IMR-90 (cell line): ENCODE measurements around the gene TMPRSS5. TPM values are rescaled to one million over a fixed set of nuclear protein-coding genes. Genes with fewer than 3 reads are reported as not detected.

ENCODE experiments used
- ATAC-seq: fragments of 200-7000 bp; cut with Tn5 transposase; 2 replicates; pipeline ENCODE4 v1.9.1; 2020; ENCODE audit warnings: low read depth, mild to moderate bottlenecking, moderate library complexity
- BruUV-seq: library from RNA; stranded (reverse); fragments of 400-500 nt; replicated peaks from 2 replicates; lab custom pipeline; 2021; lab: Mats Ljungman, UMichigan
- CTCF ChIA-PET: fragments of 300-600 bp; formaldehyde crosslinking; extraction: SDS; loops from one replicate; lab custom pipeline; 2021; ENCODE audit warnings: antibody characterized with exemption; lab: Yijun Ruan, JAX
- POLR2A ChIA-PET: fragments of 300-600 bp; sonication (Branson Sonifier 250); formaldehyde crosslinking; loops from one replicate; lab custom pipeline; 2022; ENCODE audit warnings: antibody characterized with exemption; ENCODE audit not compliant: unreplicated experiment; lab: Charles Lee
- DNase-seq: peaks from one replicate; pipeline ENCODE4 v3.0.0; 2013
- H2AFZ ChIP-seq: replicated peaks from 2 replicates; pipeline ENCODE3; 2013; ENCODE audit warnings: low read length, mild to moderate bottlenecking; ENCODE audit not compliant: poor library complexity
- H2AK5ac ChIP-seq: 2 replicates; pipeline ENCODE4 v1.6.1; 2013; ENCODE audit warnings: low read depth, low read length, inconsistent platforms
- H2AK9ac ChIP-seq: replicated peaks from 2 replicates; pipeline ENCODE3; 2013; ENCODE audit warnings: mild to moderate bottlenecking, low read depth, low read length, moderate library complexity; ENCODE audit not compliant: poor library complexity
- H2BK120ac ChIP-seq: 2 replicates; pipeline ENCODE4 v1.6.1; 2013; ENCODE audit warnings: low read depth, low read length, inconsistent platforms
- H2BK15ac ChIP-seq: 3 replicates; pipeline ENCODE4 v1.6.1; 2013; ENCODE audit warnings: low read depth, low read length, inconsistent platforms
- H2BK20ac ChIP-seq: 2 replicates; pipeline ENCODE4 v1.6.1; 2013; ENCODE audit warnings: low read depth, mild to moderate bottlenecking, inconsistent platforms, low read length, moderate library complexity
- H2BK5ac ChIP-seq: 2 replicates; pipeline ENCODE4 v1.6.1; 2013; ENCODE audit warnings: mild to moderate bottlenecking, low read depth, low read length, inconsistent platforms; ENCODE audit not compliant: poor library complexity, severe bottlenecking
- H3K14ac ChIP-seq: replicated peaks from 2 replicates; pipeline ENCODE4 v1.6.1; 2013; ENCODE audit warnings: low read depth, low read length, inconsistent platforms
- H3K18ac ChIP-seq: 2 replicates; pipeline ENCODE4 v1.6.1; 2013; ENCODE audit warnings: low read depth, low read length, control low read depth
- H3K23ac ChIP-seq: 2 replicates; pipeline ENCODE4 v1.6.1; 2013; ENCODE audit warnings: low read depth, low read length, inconsistent platforms
- H3K27ac ChIP-seq: 2 replicates; pipeline ENCODE4 v1.5.1; 2013; ENCODE audit warnings: mild to moderate bottlenecking, control low read depth, low read length; ENCODE audit not compliant: insufficient read depth
- H3K27me3 ChIP-seq: 2 replicates; pipeline ENCODE4 v1.6.1; 2013; ENCODE audit warnings: low read length; ENCODE audit not compliant: control insufficient read depth, insufficient read depth
- H3K36me3 ChIP-seq: 2 replicates; pipeline ENCODE4 v1.6.1; 2013; ENCODE audit warnings: low read length, mixed read lengths; ENCODE audit not compliant: control insufficient read depth, insufficient read depth
- H3K4ac ChIP-seq: 2 replicates; pipeline ENCODE4 v1.6.1; 2013; ENCODE audit warnings: low read depth, low read length, inconsistent platforms
- H3K4me1 ChIP-seq: 2 replicates; pipeline ENCODE4 v1.6.1; 2013; ENCODE audit warnings: low read length, mixed read lengths; ENCODE audit not compliant: control insufficient read depth, insufficient read depth
- H3K4me2 ChIP-seq: 2 replicates; pipeline ENCODE4 v1.6.1; 2013; ENCODE audit warnings: low read depth, mild to moderate bottlenecking, control low read depth, low read length, moderate library complexity
- H3K4me3 ChIP-seq: 2 replicates; pipeline ENCODE4 v1.5.1; 2013; ENCODE audit warnings: low read depth, mild to moderate bottlenecking, control low read depth, low read length, moderate library complexity; ENCODE audit not compliant: insufficient read depth
- H3K56ac ChIP-seq: 2 replicates; pipeline ENCODE4 v1.6.1; 2013; ENCODE audit warnings: low read length, inconsistent platforms; ENCODE audit not compliant: insufficient read depth; ENCODE audit errors: extremely low read depth
- H3K79me1 ChIP-seq, 2 experiments: 2 replicates each; pipeline ENCODE4 v1.6.1; 2013; ENCODE audit warnings: low read length in 2 of 2, inconsistent platforms in 1 of 2, low read depth in 1 of 2
- H3K9ac ChIP-seq: 2 replicates; pipeline ENCODE4 v1.6.1; 2013; ENCODE audit warnings: low read depth, low read length, control low read depth
- H3K9me1 ChIP-seq: 2 replicates; pipeline ENCODE4 v1.6.1; 2013; ENCODE audit warnings: low read length, inconsistent platforms; ENCODE audit not compliant: insufficient read depth
- H3K9me3 ChIP-seq: 2 replicates; pipeline ENCODE4 v1.6.1; 2013; ENCODE audit warnings: low read length; ENCODE audit not compliant: control insufficient read depth, insufficient read depth
- H4K20me1 ChIP-seq: 2 replicates; pipeline ENCODE4 v1.6.1; 2013; ENCODE audit warnings: low read length, inconsistent platforms; ENCODE audit not compliant: insufficient read depth
- H4K5ac ChIP-seq: 2 replicates; pipeline ENCODE4 v1.6.1; 2013; ENCODE audit warnings: mild to moderate bottlenecking, low read depth, low read length, control low read depth
- H4K8ac ChIP-seq, 2 experiments: 2 replicates each; pipeline ENCODE4 v1.6.1; 2013; ENCODE audit warnings: low read depth in 2 of 2, low read length in 2 of 2, control low read depth in 1 of 2, inconsistent platforms in 1 of 2
- H4K91ac ChIP-seq: 2 replicates; pipeline ENCODE4 v1.6.1; 2013; ENCODE audit warnings: low read depth, low read length, inconsistent platforms; ENCODE audit not compliant: insufficient read depth
- CEBPB ChIP-seq: IDR thresholded peaks from 2 replicates; pipeline ENCODE4 v1.6.1; 2012; ENCODE audit warnings: low read depth, low read length, improper control_type of control experiment
- CHD1 ChIP-seq: IDR thresholded peaks from 2 replicates; pipeline ENCODE4 v1.6.1; 2012; ENCODE audit warnings: low read depth, low read length, improper control_type of control experiment
- CTCF ChIP-seq: conservative IDR thresholded peaks from 2 replicates; pipeline ENCODE4 v1.5.1; 2012; ENCODE audit warnings: mild to moderate bottlenecking, low read depth, low read length, improper control_type of control experiment
- ELK1 ChIP-seq: fragments of 150-350 bp; IDR thresholded peaks from 2 replicates; pipeline ENCODE4 v1.6.1; 2016; ENCODE audit warnings: low read depth, mild to moderate bottlenecking, low read length, moderate library complexity, borderline replicate concordance
- FOS ChIP-seq: fragments of 150-350 bp; IDR thresholded peaks from 2 replicates; pipeline ENCODE4 v1.6.1; 2016; ENCODE audit warnings: low read depth, low read length
- MAFK ChIP-seq: IDR thresholded peaks from 2 replicates; pipeline ENCODE4 v1.6.1; 2012; ENCODE audit warnings: low read depth, low read length, improper control_type of control experiment
- MAZ ChIP-seq: IDR thresholded peaks from 2 replicates; pipeline ENCODE4 v1.6.1; 2012; ENCODE audit warnings: low read depth, mild to moderate bottlenecking, low read length, improper control_type of control experiment, moderate library complexity, borderline replicate concordance
- MXI1 ChIP-seq: IDR thresholded peaks from 2 replicates; pipeline ENCODE4 v1.6.1; 2012; ENCODE audit warnings: low read depth, mild to moderate bottlenecking, low read length, moderate library complexity, borderline replicate concordance
- NFE2L2 ChIP-seq: fragments of 150-350 bp; IDR thresholded peaks from 2 replicates; pipeline ENCODE4 v1.6.1; 2016; ENCODE audit warnings: low read depth, mild to moderate bottlenecking, low read length
- POLR2A ChIP-seq: IDR thresholded peaks from 2 replicates; pipeline ENCODE4 v1.6.1; 2012; ENCODE audit warnings: mild to moderate bottlenecking, low read depth, low read length
- RAD21 ChIP-seq: IDR thresholded peaks from 2 replicates; pipeline ENCODE4 v1.6.1; 2012; ENCODE audit warnings: low read length, improper control_type of control experiment
- RCOR1 ChIP-seq: IDR thresholded peaks from 2 replicates; pipeline ENCODE4 v1.6.1; 2012; ENCODE audit warnings: mild to moderate bottlenecking, low read length, improper control_type of control experiment; ENCODE audit not compliant: insufficient replicate concordance
- RFX5 ChIP-seq: IDR thresholded peaks from 2 replicates; pipeline ENCODE4 v1.8.0; 2012; ENCODE audit warnings: low read depth, mild to moderate bottlenecking, low read length, moderate library complexity
- USF2 ChIP-seq: fragments of 150-350 bp; IDR thresholded peaks from 2 replicates; pipeline ENCODE4 v1.6.1; 2017; ENCODE audit warnings: mild to moderate bottlenecking, antibody characterized with exemption, low read length, low read depth
- WGBS, 2 experiments: methylation state at CpG; one replicate each; pipeline versions ENCODE4 v1.1.5 to v1.1.7; 2013; ENCODE audit warnings: missing lambda C conversion rate in 2 of 2; ENCODE audit not compliant: insufficient read length in 1 of 2; ENCODE audit errors: extremely low coverage in 2 of 2; 5-methylcytosine and 5-hydroxymethylcytosine counted together
- dilution Hi-C: fragments of 300-500 bp; cut with HindIII; formaldehyde crosslinking; loops from one replicate; pipeline ENCODE4 v1.14.3; 2018; ENCODE audit warnings: low sequenced_read_pairs; ENCODE audit not compliant: unreplicated experiment
- in situ Hi-C: fragments of 300-500 bp; cut with MboI; formaldehyde crosslinking; loops from 3 replicates; pipeline ENCODE4 v1.14.3; 2019; ENCODE audit warnings: low sequenced_read_pairs, inconsistent platforms, mixed read lengths
- intact Hi-C: fragments of 100-400 bp; cut with micrococcal nuclease; formaldehyde crosslinking; loops from 2 replicates; pipeline ENCODE4 v1.10.0; 2022
- polyA plus RNA-seq, 3 experiments: library from polyadenylated mRNA; depleted of rRNA; stranded (reverse); fragments of >200 nt; gene quantifications; 2 replicates each; pipeline ENCODE4 v1.2.3, GENCODE V29; 2012; ENCODE audit warnings: low replicate concordance in 1 of 3
- total RNA-seq: library from RNA; depleted of rRNA; stranded (reverse); fragments of >200 nt; gene quantifications from 2 replicates; pipeline ENCODE4 v1.2.3, GENCODE V29; 2012

Gene TMPRSS5
- total and polyA plus RNA-seq, 2 of the 4 experiments (the other 2 are of a cell fraction) = under 0.01 to 0.24 TPM

- Histone ChIP-seq H2AK5ac (no peak overlapping the region), H3K4me2 (no peak overlapping the region), H2AFZ (no peak overlapping the region), H3K4ac (no peak overlapping the region), H2BK120ac (no peak overlapping the region), H3K27ac (no peak overlapping the region), H3K4me1 (no peaks in the 10 kb centered on the region), H3K56ac (no peak overlapping the region), H3K9me3 (no peaks in the 10 kb centered on the region), H3K9ac (no peak overlapping the region), H4K8ac (no peak overlapping the region), H3K18ac (no peak overlapping the region), H2BK5ac (no peak overlapping the region), H3K23ac (no peak overlapping the region), H3K4me3 (no peak overlapping the region), H4K20me1 (no peaks in the 10 kb centered on the region), H2BK15ac (no peak overlapping the region), H3K9me1 (no peaks in the 10 kb centered on the region), H2AK9ac (no peak overlapping the region), H3K14ac (no peak overlapping the region), H4K91ac (no peak overlapping the region), H3K79me1 (no peaks in the 10 kb centered on the region), H4K5ac (no peak overlapping the region), H2BK20ac (no peak overlapping the region), H3K27me3 (no peaks in the 10 kb centered on the region; the same call in 1 of the 2 replicates), H3K36me3 (no peaks in the 10 kb centered on the region)
- CTCF ChIA-PET = no interaction called here
- intact Hi-C loops (no loop called here), in situ Hi-C loops (no loop called here), dilution Hi-C loops (no loop called here)
- ATAC-seq (no peak), DNase-seq (no peak)
- TF ChIP-seq FOS = no peak
- no peak for TF ChIP-seq CHD1
- TF ChIP-seq RAD21 = no peak
- TF ChIP-seq ELK1 = no peak
- no peak for TF ChIP-seq MXI1
- no peak for TF ChIP-seq RFX5
- no peak for TF ChIP-seq USF2
- no peak for TF ChIP-seq CEBPB
- no peak for TF ChIP-seq MAFK
- TF ChIP-seq CTCF = no peak
- TF ChIP-seq RCOR1 = no peak
- TF ChIP-seq MAZ = no peak
- TF ChIP-seq POLR2A = no peak
- no peak for TF ChIP-seq NFE2L2
- BruUV-seq = no TSS peak
- POLR2A ChIA-PET = no interaction called here
- WGBS, 2 experiments = no CpG with 5 or more reads among the region's 2 CpGs
Observed at GRCh38 chr11:113663567-113663966, 42.5 kb downstream of the TMPRSS5 start.
